ENCODE data around the gene ANKRD13D.

GRCh38 chr11:67291481-67292381 is 2.6 kb downstream of the ANKRD13D start:
- TF ChIP-seq CTCF (IDR thresholded peaks at IDR 0.05) (no peak), POLR2A (IDR thresholded peaks at IDR 0.05) (no peak)
